A673 (cell line): Measurements from ENCODE around the gene NR5A2.

Experiments used
- CTCF ChIP-seq: fragments of 300-800, 200-600 bp; sonication (generic); conservative IDR thresholded peaks from 2 replicates; pipeline ENCODE4 v1.5.1; 2017; ENCODE audit warnings: low read depth, mild to moderate bottlenecking, antibody characterized with exemption, low read length, moderate library complexity, mixed read lengths
- EZH2 ChIP-seq: fragments of 200-600 bp; sonication (generic); IDR thresholded peaks from 2 replicates; pipeline ENCODE4 v1.6.1; 2017; ENCODE audit warnings: borderline replicate concordance, low read depth, mild to moderate bottlenecking, mixed read lengths, antibody characterized with exemption, low read length; ENCODE audit not compliant: poor library complexity, severe bottlenecking

- TF ChIP-seq CTCF (no peak), EZH2 (no peak)
Observed at GRCh38 chr1:200040481-200041138, 13.1 kb downstream of the NR5A2 start.
